H9 (cell line): ENCODE results near the gene MAP3K10. TPM values are rescaled to one million over a fixed set of nuclear protein-coding genes. Genes with fewer than 3 reads are reported as not detected.

Experiments used
- DNase-seq: peaks from one replicate; pipeline ENCODE4 v3.0.0-alpha.2; 2017
- H2AFZ ChIP-seq: one replicate; pipeline ENCODE4 v1.6.1; 2013; ENCODE audit warnings: mild to moderate bottlenecking, low read length, control low read depth, moderate library complexity
- H2AK5ac ChIP-seq: 2 replicates; pipeline ENCODE4 v1.6.1; 2013; ENCODE audit warnings: low read length, control low read depth, mixed read lengths; ENCODE audit not compliant: insufficient read length
- H2BK120ac ChIP-seq: one replicate; pipeline ENCODE4 v1.6.1; 2013; ENCODE audit warnings: low read depth, mild to moderate bottlenecking, low read length, control low read depth, inconsistent platforms; ENCODE audit not compliant: poor library complexity, severe bottlenecking
- H2BK12ac ChIP-seq: 2 replicates; pipeline ENCODE4 v1.6.1; 2013; ENCODE audit warnings: low read length, control low read depth, mixed read lengths, low read depth; ENCODE audit not compliant: insufficient read length
- H2BK15ac ChIP-seq: 2 replicates; pipeline ENCODE4 v1.6.1; 2013; ENCODE audit warnings: low read depth, low read length, control low read depth
- H2BK20ac ChIP-seq: one replicate; pipeline ENCODE4 v1.6.1; 2013; ENCODE audit warnings: low read depth, mild to moderate bottlenecking, low read length, control low read depth, inconsistent platforms; ENCODE audit not compliant: poor library complexity, severe bottlenecking
- H2BK5ac ChIP-seq: 2 replicates; pipeline ENCODE4 v1.6.1; 2013; ENCODE audit warnings: low read length, control low read depth, mixed read lengths; ENCODE audit not compliant: insufficient read length
- H3K14ac ChIP-seq: 2 replicates; pipeline ENCODE4 v1.6.1; 2013; ENCODE audit warnings: low read length, control low read depth; ENCODE audit not compliant: insufficient read depth
- H3K18ac ChIP-seq: 2 replicates; pipeline ENCODE4 v1.6.1; 2013; ENCODE audit warnings: low read depth, mild to moderate bottlenecking, mixed read lengths, low read length, control low read depth; ENCODE audit not compliant: insufficient read length
- H3K23ac ChIP-seq: 2 replicates; pipeline ENCODE4 v1.6.1; 2013; ENCODE audit warnings: low read length, control low read depth, mixed read lengths, low read depth; ENCODE audit not compliant: insufficient read length
- H3K23me2 ChIP-seq: 2 replicates; pipeline ENCODE4 v1.6.1; 2013; ENCODE audit warnings: low read depth, mild to moderate bottlenecking, mixed read lengths, low read length, control low read depth; ENCODE audit not compliant: insufficient read length, poor library complexity, severe bottlenecking
- H3K27ac ChIP-seq: 2 replicates; pipeline ENCODE4 v1.5.1; 2013; ENCODE audit warnings: low read length, control low read depth, mixed read lengths, low read depth; ENCODE audit not compliant: insufficient read length
- H3K27me3 ChIP-seq: 2 replicates; pipeline ENCODE4 v1.6.1; 2013; ENCODE audit warnings: low read length, control low read depth, inconsistent platforms; ENCODE audit not compliant: insufficient read depth
- H3K4ac ChIP-seq: 2 replicates; pipeline ENCODE4 v1.6.1; 2013; ENCODE audit warnings: low read depth, mild to moderate bottlenecking, control low read depth, inconsistent platforms, low read length, moderate library complexity
- H3K4me1 ChIP-seq: 2 replicates; pipeline ENCODE4 v1.6.1; 2013; ENCODE audit warnings: low read length, control low read depth, inconsistent platforms; ENCODE audit not compliant: insufficient read depth
- H3K4me2 ChIP-seq: 2 replicates; pipeline ENCODE4 v1.6.1; 2013; ENCODE audit warnings: low read length, control low read depth, mixed read lengths; ENCODE audit not compliant: insufficient read length, insufficient read depth
- H3K56ac ChIP-seq: 2 replicates; pipeline ENCODE4 v1.6.1; 2013; ENCODE audit warnings: low read depth, mild to moderate bottlenecking, mixed read lengths, low read length, control low read depth; ENCODE audit not compliant: insufficient read length
- H3K79me1 ChIP-seq: 2 replicates; pipeline ENCODE4 v1.6.1; 2013; ENCODE audit warnings: low read depth, mild to moderate bottlenecking, moderate library complexity, low read length, control low read depth, inconsistent platforms; ENCODE audit not compliant: insufficient read depth, poor library complexity, severe bottlenecking
- H3K79me2 ChIP-seq: 2 replicates; pipeline ENCODE4 v1.6.1; 2013; ENCODE audit warnings: low read length, control low read depth, inconsistent platforms; ENCODE audit not compliant: insufficient read depth
- H3K9ac ChIP-seq: 2 replicates; pipeline ENCODE4 v1.6.1; 2013; ENCODE audit warnings: low read length, control low read depth, mixed read lengths; ENCODE audit not compliant: insufficient read length; ENCODE audit errors: extremely low read depth
- H3K9me3 ChIP-seq: one replicate; pipeline ENCODE4 v1.6.1; 2013; ENCODE audit warnings: low read depth, low read length, inconsistent platforms; ENCODE audit not compliant: control insufficient read depth
- H3T11ph ChIP-seq: one replicate; pipeline ENCODE4 v1.6.1; 2013; ENCODE audit warnings: mild to moderate bottlenecking, low read length, control low read depth, inconsistent platforms
- H4K20me1 ChIP-seq: one replicate; pipeline ENCODE4 v1.6.1; 2013; ENCODE audit not compliant: control insufficient read depth, insufficient read length, insufficient read depth
- H4K5ac ChIP-seq: 2 replicates; pipeline ENCODE4 v1.6.1; 2013; ENCODE audit warnings: low read depth, mild to moderate bottlenecking, mixed read lengths, low read length, control low read depth; ENCODE audit not compliant: insufficient read length
- H4K8ac ChIP-seq: replicated peaks from 2 replicates; pipeline ENCODE4 v1.6.1; 2013; ENCODE audit warnings: low read length, control low read depth, mixed read lengths, low read depth; ENCODE audit not compliant: insufficient read length
- H4K91ac ChIP-seq: 2 replicates; pipeline ENCODE4 v1.6.1; 2013; ENCODE audit warnings: low read depth, mild to moderate bottlenecking, moderate library complexity, mixed read lengths, low read length, control low read depth; ENCODE audit not compliant: insufficient read length
- H3K27ac Mint-ChIP-seq, 3 experiments: 2 replicates in 2 of 3; 3 replicates in 1 of 3; pipeline ENCODE4 v1.8.0; 2020 to 2021; ENCODE audit warnings: mixed read lengths in 3 of 3, mild to moderate bottlenecking in 1 of 3, moderate library complexity in 1 of 3
- H3K27me3 Mint-ChIP-seq: 2 replicates; pipeline ENCODE4 v1.8.0; 2021; ENCODE audit warnings: low read depth, mild to moderate bottlenecking, moderate library complexity, mixed read lengths
- H3K36me3 Mint-ChIP-seq, 3 experiments: 2 replicates in 2 of 3; 3 replicates in 1 of 3; pipeline ENCODE4 v1.8.0; 2020 to 2021; ENCODE audit warnings: low read depth in 3 of 3, mixed read lengths in 3 of 3; ENCODE audit not compliant: insufficient read depth in 1 of 3
- H3K4me1 Mint-ChIP-seq, 2 experiments: 2 replicates each; pipeline ENCODE4 v1.8.0; 2020; ENCODE audit warnings: mixed read lengths in 2 of 2
- H3K4me3 Mint-ChIP-seq, 2 experiments: 2 replicates in 1 of 2; 3 replicates in 1 of 2; pipeline ENCODE4 v1.8.0; 2020 to 2021; ENCODE audit warnings: mild to moderate bottlenecking in 2 of 2, mixed read lengths in 2 of 2, moderate library complexity in 1 of 2
- H3K9me3 Mint-ChIP-seq, 2 experiments: 2 replicates in 1 of 2; 3 replicates in 1 of 2; pipeline ENCODE4 v1.8.0; 2020; ENCODE audit warnings: mild to moderate bottlenecking in 2 of 2, mixed read lengths in 2 of 2, moderate library complexity in 1 of 2
- WGBS: extraction: QIAGEN DNeasy Blood & Tissue Kit; methylation state at CpG from one replicate; pipeline ENCODE4 v1.1.7; 2013; ENCODE audit warnings: missing lambda C conversion rate, low lambda C conversion rate, mixed read lengths; ENCODE audit not compliant: insufficient read length; ENCODE audit errors: extremely low coverage; 5-methylcytosine and 5-hydroxymethylcytosine counted together
- total RNA-seq: library from RNA; stranded (reverse); gene quantifications from 2 replicates; pipeline ENCODE4 v1.2.1, GENCODE V29; 2021
- TF ChIP-seq, protein P1 (sequence below): fragments of 200-600 bp; sonication (generic); conservative IDR thresholded peaks from 3 replicates; pipeline ENCODE4 v1.8.0; 2021; ENCODE audit warnings: antibody characterized with exemption, mild to moderate bottlenecking

MAP3K10 gene
- total RNA-seq, 1 experiment from 2014 or later, result 19.0 TPM

DNA sequence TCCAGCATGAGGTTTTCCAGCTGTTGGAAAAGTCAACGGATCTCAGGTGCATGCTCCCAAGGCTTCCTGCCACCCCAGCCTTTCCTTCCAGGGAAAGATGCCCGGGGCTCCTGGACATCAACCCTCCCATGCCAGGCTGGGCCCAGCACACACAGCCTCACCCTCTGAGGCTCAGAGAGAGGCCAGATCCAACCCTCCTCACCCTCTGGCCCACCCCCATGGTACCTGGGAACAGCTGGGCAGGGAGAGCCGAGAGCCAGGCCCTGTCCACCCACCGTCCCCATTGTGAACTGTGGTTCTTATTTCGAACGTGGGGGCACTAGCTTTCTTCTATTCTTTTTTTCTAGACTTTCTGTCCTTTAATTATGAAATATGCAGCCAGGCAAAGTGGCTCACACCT lies 45.1 kb downstream of the MAP3K10 start:
- Histone ChIP-seq H3K18ac (no peak overlapping the region), H3K14ac (no peak overlapping the region), H3K4ac (no peak overlapping the region), H2BK12ac (no peak overlapping the region), H4K20me1 (no peaks in the 10 kb centered on the region), H2BK5ac (no peak overlapping the region), H3K79me2 (no peaks in the 10 kb centered on the region), H4K5ac (no peak overlapping the region), H3K23ac (no peak overlapping the region), H3K9me3 (no peaks in the 10 kb centered on the region), H3K9ac (no peak overlapping the region), H3T11ph (no peak overlapping the region), H2BK120ac (no peak overlapping the region), H3K23me2 (no peaks in the 10 kb centered on the region), H3K4me1 (peaks cover 2% of the 10 kb centered on the region; the same call in 1 of the 2 replicates), H2AK5ac (no peak overlapping the region), H4K8ac (no peak overlapping the region), H4K91ac (no peak overlapping the region), H3K27me3 (no peaks in the 10 kb centered on the region), H3K27ac (no peak overlapping the region), H3K79me1 (no peaks in the 10 kb centered on the region), H2BK20ac (no peak overlapping the region), H3K56ac (no peak overlapping the region), H2AFZ (no peak overlapping the region), H2BK15ac (no peak overlapping the region), H3K4me2 (no peak overlapping the region)
- no peak for DNase-seq
- no CpG with 5 or more reads among the region's 6 CpGs for WGBS
- Mint-ChIP-seq H3K27me3 (no peaks in the 10 kb centered on the region), H3K36me3 (peaks cover 7 to 47% (median 42%) of the 10 kb centered on the region in 3 experiments; a peak in 6 of 7 replicates), H3K9me3 (no peaks in the 10 kb centered on the region), H3K27ac (no peak overlapping the region), H3K4me1 (peaks cover 11 to 13% of the 10 kb centered on the region in 2 experiments), H3K4me3 (no peak overlapping the region)
- TF ChIP-seq, protein P1, sequence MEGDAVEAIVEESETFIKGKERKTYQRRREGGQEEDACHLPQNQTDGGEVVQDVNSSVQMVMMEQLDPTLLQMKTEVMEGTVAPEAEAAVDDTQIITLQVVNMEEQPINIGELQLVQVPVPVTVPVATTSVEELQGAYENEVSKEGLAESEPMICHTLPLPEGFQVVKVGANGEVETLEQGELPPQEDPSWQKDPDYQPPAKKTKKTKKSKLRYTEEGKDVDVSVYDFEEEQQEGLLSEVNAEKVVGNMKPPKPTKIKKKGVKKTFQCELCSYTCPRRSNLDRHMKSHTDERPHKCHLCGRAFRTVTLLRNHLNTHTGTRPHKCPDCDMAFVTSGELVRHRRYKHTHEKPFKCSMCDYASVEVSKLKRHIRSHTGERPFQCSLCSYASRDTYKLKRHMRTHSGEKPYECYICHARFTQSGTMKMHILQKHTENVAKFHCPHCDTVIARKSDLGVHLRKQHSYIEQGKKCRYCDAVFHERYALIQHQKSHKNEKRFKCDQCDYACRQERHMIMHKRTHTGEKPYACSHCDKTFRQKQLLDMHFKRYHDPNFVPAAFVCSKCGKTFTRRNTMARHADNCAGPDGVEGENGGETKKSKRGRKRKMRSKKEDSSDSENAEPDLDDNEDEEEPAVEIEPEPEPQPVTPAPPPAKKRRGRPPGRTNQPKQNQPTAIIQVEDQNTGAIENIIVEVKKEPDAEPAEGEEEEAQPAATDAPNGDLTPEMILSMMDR, result no peak
